GM21737 (cell line): Measurements from ENCODE around the gene MET.
"Not testable (repeated sequence)": the region's sequence is repeated elsewhere in the genome, so short reads cannot be mapped to it uniquely, and the experiment has no call there.

Experiments
- ATAC-seq: cut with Tn5 transposase; IDR thresholded peaks from one replicate; pipeline ENCODE4 v1.9.1; 2021; ENCODE audit warnings: mild to moderate bottlenecking, moderate library complexity; ENCODE audit not compliant: unreplicated experiment

The MET gene

DNA sequence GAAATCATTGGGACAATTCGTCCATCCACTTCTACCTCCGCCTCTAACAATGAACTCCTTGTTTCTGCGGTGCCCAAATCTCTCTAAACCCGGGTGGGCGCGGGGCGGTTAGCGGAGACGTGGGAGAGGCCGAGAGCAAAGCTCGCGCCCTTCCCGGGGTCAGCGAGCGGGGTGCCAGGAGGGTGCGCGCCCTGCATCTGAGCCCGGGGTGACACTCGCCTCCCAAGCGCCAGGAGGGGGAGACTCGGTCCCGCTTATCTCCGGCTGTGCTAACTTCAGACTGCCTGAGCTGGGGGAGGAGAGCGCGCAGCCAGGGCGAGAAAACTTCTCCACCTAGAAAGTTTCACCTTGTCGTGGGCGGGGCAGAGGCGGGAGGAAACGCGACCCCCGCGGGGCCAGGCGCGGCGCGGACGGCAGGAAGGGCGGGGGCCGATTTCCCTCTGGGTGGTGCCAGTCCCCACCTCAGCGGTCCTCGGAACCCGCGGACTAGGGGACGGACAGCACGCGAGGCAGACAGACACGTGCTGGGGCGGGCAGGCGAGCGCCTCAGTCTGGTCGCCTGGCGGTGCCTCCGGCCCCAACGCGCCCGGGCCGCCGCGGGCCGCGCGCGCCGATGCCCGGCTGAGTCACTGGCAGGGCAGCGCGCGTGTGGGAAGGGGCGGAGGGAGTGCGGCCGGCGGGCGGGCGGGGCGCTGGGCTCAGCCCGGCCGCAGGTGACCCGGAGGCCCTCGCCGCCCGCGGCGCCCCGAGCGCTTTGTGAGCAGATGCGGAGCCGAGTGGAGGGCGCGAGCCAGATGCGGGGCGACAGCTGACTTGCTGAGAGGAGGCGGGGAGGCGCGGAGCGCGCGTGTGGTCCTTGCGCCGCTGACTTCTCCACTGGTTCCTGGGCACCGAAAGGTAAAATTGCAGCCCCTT lies at the start of gene MET:
TSS of gene MET (plus strand) at position 516 of the 915 bp plus-strand sequence. CDS start 26,889 bp downstream, outside the sequence.
- ATAC-seq, result peak; percentile 88

DNA sequence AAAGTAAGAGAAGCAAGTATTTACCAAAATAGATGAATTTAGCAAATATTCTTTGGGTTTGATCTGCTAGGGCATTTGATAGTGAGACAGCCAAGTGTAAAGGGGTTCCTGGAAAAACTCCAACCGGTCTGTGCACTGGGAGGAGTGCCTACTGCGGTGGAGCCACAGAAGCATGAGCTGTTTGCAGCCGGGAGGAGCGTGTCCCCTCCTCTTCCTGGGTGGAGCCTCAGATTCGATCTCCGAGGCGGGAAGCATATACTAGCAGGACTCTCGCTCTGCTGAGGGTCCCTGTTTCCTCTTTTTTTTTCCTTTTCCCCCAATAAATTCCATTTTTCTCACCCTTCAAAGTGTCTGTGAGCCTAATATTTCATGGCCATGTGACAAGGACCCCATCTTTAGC lies 45.1 kb upstream of the MET start:
- no peak for ATAC-seq

DNA sequence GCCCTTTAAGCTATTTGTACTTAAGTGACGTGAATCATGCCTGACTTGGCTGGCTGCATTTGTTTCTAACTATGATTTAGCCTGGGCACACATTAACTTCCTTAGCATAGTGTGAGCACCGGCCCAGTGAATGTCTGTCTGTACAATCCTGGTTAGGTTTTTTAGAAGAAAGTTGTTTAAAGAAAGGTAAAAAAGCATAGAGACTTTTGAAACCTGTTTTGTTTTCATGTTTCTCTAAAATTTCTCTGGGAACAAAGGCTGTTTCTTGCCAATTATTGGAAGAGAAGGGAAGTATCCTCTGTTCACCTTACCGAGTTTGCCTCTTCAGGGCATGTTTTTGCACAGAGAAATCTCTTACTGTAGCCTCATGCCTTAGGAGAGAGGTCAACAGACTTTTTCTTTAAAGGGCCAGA lies 42.9 kb upstream of the MET start:
- ATAC-seq, result no peak

DNA sequence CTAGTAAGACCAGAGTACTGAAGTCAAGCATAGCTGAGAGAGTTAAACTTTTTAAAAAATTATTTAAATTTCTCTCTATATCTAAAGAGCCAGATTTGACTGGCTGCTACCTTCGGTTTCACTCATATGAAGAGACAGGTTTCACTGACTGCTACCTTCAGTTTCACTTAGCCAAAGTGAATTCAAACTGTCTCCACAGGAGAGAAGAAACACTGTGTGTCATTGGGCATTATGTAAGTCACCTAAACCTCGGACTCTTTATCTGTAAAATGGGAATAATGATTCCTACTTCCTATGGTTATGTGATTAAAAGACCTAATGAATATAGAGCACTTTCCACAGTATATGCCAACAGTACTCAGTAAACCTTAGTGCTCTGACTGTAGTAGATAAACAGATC lies 41.6 kb upstream of the MET start:
- peak; percentile 86 for ATAC-seq

DNA sequence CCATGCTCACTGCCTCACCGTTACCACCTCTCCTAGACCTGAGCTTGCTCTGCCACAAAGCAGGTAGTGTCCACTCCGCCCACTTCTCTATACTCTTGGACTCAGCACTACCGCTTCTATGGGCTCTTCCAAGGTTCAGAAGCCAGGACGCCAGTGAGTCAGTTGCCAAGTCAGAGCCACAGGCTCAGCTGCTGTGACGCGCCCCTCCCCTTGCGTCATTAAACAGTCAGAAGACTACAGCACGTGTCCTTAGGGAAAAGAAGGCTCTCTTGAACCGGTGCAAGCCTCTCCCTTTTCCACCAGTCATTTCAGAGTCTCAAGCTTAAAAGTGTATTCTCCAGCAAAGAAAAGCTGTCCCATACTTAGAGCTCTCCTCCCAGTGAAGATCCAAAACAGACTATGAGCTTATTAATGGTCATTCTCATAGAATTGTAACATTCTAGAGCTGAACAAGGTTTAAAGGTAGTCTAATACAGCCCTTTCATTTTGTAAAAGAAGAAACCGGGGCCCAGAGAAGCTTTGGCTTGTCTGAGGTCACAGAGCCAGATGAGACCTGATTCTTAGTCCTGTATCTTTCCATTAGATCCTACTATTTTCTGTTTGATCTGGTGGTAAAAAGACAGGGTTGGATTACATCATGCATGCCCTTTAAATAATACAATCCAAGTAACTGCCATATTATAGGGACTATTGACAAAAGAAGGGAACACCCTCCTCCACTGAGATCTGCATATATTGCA lies 40.9 kb upstream of the MET start:
- no peak for ATAC-seq

DNA sequence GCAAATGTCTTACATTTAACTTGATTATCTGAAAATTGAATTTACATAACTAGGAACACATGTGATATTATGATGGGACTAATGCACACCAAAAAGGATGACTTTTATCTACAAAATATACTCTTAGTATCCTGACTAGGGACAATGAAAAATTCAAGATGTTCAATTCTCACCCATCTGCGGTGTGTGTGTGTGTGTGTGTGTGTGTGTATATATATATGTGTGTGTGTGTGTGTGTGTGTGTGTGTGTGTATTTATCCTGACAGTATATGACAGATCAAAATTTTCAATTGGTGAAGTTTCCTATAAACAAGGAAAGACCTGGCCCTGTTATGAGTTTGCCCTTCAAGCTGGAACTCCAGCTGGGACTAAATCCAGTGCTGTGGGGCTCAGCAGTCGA lies 40.3 kb upstream of the MET start:
- ATAC-seq, result no peak

DNA sequence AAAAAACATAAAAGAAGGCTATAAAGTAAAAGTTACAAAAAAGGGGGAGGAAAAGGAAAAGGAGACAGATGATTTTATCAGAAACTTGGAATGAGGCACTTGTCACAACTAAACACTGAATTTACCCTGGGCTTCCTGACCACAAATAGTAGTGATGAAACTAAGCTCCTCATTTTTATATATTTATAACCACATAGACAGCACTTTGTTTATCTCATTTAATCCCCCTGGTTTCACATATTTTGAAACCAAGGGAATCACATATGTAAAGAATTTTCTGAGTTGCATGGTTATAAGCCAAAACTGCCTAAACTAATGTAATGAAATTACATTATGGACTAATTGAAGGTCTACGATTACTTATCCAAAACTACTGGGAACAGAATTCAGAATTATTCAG lies 39.6 kb upstream of the MET start:
- no peak for ATAC-seq

DNA sequence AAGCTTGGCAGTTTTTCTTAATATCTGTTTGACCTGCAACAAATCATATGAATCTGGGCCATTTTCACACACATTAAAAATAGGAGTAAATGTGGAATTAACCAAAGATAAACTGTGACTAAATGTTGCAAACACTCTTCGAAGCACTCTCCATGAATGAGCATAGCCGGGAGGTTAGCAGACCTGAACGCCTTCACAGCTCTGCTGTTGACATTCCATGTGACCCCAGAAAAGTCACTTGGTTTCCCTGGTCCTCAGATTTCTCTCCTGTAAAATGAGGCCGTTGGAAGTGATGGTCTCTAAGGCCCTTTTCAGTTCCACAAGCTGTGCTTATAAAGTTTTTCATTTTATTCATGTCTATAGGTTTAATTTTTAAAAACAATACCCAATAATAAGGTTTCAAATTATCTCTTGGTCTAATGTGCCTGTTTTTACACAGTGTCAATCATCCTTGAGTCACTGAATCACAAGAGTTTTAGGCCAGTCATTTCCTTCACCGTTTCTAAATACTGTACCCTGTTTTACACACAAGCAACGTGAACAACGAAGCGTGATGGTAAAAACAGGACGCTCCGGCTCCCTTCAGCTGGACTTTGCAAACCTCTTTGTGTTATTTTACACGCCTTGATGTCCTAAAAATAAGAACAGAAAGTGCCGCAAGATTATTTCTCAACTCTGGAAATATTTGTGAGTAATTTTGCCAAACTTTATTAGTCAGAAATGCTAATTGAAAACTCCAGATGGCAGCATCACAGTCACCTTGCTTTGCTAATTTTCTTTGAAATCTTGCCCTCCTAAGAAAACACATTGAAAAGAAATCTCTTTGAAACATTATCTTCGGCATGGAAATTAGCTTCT lies 38.6 kb upstream of the MET start:
- no peak for ATAC-seq

DNA sequence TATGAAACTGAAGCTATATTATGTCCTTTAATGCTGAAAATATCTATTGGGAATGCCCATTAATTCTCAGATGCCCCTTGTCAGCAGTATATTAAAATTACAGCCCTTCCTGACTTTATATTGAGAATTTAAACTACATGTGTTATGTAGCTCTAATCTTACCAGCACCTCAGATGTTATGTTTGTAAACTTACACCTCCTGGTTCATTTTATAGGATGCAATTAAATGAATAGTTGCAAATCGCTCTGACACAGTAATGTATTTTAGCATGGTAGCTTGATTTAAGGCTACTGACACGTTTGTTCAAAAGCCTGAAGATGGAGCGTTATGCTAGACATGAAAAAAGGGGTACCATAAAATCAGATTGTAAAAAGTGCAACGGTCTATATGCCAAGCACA lies 35.0 kb upstream of the MET start:
- ATAC-seq, result no peak

DNA sequence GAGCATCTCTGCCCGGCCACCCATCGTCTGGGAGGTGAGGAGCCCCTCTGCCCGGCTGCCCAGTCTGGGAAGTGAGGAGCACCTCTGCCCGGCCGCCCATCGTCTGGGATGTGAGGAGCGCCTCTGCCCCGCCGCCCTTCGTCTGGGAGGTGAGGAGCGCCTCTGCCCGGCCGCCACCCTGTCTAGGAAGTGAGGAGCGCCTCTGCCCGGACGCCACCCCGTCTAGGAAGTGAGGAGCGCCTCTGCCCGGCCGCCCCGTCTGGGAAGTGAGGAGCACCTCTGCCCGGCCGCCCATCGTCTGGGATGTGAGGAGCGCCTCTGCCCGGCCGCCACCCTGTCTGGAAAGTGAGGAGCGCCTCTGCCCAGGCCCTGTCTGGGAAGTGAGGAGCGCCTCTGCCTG lies 33.4 kb upstream of the MET start:
- ATAC-seq, result not testable (repeated sequence)

DNA sequence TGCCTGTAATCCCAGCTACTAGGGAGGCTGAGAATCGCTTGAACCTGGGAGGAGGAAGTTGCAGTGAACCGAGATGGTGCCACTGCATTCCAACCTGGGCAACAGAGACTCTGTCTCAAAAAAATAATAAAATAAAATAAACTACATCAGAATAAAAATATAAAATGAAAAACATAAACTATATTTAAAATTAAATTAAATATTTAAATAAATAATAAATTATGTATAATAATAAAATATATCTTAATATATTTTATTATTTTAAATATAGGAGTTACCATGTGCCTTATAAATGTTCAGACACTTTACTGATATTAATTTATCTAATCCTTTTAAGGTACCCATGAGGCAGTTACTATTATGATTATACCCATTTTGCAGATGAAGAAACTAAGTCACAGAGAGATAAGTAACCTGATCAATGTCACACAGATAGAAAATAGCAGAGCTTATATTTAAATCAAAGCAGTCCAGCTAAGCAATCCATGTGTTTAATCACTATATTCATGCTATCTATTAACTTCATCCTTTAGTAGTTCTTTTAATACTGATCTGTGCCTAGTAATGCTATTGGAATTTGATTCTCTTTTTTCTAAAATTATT lies 30.3 kb upstream of the MET start:
- no peak for ATAC-seq

DNA sequence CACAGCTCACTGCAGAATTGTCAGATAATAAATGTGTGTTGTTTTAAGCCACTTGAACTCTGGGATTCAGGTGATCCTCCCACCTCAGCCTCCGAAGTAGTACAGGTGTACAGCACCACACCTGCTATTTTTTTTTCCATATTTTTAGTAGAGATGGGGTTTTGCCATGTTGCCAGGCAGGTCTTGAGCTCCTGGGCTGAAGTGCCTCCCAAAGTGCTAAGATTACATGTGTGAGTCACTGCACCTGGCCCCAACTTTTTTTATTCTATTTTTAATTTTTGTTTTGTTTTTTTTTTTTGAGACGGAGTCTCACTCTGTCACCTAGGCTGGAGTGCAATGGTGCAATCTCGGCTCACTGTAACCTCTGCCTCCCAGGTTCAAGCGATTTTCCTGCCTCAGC lies 28.8 kb upstream of the MET start:
- ATAC-seq, result not testable (repeated sequence)

DNA sequence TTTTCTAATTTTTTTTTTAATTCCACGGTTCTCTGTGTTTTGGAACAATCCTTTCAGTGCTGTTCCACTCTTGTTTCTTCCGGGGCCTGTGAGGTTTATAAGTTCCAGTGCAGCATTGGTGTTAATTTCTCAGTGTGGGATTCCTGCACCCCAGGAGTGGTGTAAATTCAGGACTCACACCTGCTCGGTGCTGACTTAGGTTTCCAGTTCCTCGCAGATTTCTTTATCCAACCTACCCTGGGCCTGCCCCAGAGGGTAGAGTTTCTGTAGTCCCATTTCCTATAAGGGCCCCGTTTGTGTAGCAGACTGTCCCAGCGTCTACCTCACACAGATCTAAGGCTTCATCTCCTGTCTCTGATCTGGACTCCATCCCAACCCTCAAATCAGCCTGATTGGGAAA lies 27.4 kb upstream of the MET start:
- no peak for ATAC-seq

DNA sequence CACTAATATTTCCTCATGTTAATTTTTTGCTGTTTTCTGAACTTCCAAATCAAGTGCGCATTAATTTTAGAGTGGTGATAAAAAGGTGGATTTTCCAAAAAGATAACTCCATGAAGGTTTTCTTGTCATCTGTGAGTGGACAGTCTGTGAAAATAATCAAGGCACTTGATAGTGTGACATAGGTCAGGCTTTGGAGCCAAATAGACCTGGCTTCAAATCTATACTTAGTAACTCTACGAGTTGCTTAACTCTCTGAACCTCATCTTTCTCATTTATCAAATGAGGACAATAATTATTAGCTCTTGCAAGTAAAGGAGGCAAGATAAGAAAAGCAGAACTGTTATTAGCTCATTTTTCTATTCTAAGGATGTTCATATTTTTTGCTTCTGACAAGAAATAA lies 24.7 kb upstream of the MET start:
- no peak for ATAC-seq

DNA sequence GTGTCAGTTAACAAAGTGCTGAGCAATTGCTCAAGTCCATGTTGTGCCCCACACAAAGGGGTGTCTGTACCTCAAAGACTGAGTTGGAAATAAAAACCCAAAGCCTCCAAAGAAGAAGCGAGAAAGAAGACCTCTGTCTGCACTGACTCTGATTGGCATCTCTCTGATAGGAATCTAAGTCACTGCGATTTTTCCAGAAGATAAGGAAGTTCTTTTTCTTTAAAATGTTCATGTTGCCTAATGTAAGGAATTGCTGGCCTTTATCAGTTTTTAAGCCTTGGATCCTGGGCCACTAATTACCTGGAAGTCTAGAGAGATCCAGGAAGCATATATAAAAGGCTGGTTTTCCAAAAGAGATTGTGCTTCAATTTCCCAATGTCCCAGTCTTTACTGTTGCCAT lies 24.1 kb upstream of the MET start:
- no peak for ATAC-seq

DNA sequence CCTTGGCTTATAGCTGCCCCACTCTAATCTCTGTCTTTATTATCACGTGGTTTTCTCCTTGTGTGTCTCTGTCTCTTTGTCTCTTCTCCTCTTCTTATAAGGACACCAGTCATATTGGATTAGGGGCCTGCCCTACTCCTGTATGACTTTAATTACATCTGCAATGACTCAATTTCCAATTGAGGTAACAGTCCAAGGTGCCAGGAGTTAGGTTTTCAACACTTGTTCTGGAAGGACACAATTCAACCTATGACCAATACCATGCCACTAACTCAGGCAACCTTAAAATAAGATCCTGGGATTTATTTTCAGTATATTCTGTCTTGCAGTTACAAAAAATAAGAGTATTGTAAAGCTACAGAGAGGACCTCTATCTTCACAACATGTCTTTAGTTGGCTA lies 21.6 kb upstream of the MET start:
- ATAC-seq, result no peak

DNA sequence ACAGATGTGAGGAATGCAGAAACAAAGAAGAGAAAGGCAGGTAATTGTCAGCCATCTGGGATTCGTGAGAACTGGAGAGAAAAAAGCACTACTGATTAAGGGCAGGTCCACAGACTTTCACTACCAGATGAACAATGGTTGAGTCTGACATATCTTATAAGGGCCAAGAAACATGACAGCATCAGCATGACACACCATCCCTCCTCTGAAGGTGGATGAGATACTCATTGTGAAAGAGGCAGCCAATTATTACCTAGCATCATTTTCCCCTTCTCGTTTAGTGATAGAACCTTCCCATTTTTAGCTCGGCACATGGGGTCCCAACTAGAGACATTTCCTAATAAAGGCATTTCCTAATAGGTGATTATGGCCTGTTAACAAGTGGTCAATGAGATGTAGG lies 19.2 kb upstream of the MET start:
- no peak for ATAC-seq

DNA sequence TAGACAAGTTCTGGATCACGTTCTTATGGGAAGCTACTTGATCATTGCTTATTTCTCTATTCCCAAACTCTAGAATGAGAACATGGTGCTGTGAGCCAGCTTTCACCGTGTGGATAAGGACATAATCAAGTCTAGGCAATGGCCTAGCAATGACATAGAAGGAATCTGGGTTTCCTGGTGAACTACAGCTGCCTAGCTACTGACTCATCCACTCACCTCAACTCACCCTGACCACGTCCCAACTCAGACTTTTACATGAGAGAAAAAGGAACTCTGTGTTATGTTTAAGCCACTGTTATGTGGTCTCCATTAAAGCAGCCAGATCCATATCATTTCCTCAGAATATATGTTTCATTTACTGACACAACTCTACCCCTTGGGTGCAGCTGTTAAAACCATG lies 18.8 kb upstream of the MET start:
- no peak for ATAC-seq

DNA sequence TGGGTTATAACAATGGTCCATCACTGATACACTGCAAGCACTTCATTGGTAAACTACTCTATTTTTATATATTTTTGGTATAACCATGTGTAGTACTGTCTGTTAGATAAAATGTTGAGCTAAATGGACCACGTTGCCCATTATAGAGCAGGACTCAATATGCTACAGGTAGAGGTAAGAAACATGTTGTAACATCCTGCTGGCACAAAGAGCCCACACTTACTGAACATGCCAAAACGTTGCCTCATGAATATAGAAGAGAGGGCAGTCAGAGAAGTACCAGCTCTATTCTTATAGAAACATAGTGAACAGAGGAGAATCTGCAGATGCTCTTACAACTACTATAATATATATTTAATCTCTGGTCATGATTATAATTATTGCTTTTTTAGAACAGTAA lies 18.4 kb upstream of the MET start:
- no peak for ATAC-seq

DNA sequence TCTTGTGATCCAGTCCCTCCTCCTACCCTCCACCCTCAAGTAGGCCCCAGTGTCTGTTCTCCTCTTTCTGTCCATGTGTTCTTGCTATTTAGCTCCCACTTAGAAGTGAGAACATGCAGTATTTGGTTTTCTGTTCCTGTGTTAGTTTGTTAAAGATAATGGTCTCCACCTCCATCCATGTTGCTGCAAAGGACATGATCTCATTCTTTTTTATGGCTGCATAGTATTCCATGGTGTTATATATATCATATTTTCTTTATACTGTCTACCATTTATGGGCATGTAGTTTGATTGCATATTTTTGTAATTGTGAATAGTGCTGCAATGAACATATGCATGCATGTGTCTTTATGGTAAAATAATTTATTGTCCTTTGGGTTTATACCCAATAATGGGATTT lies 12.7 kb upstream of the MET start:
- ATAC-seq, result not testable (repeated sequence)

DNA sequence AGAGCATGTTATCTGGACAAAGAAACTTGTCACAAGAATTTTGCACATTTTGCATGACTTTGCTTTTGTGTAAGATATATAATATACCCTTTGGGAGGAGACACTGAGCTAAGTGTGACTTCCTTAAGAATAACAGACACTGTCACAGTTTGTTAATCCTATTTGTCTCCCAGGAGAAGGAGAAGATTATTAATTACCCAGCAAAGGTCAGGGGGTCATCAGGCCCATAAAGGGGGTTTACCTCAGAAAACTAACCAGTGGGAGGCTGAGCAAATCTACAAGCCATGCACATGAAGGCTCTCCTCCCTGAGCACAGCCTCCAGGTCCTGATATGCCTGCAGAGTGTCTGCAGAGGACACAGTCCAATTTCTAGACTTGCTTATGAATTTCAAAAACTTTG lies 10.1 kb upstream of the MET start:
- no peak for ATAC-seq
